Kidney epithelial cell (primary cell): ENCODE results near the gene CEACAM3. TPM values are rescaled to one million over a fixed set of nuclear protein-coding genes. Genes with fewer than 3 reads are reported as not detected.

Source experiments
- DNase-seq: peaks from one replicate; pipeline ENCODE4 v3.0.0-alpha.2; 2010; ENCODE audit warnings: low read depth
- H3K27me3 ChIP-seq: 2 replicates; pipeline ENCODE4 v1.6.0; 2011; ENCODE audit warnings: low read length; ENCODE audit not compliant: control insufficient read depth, insufficient read depth
- H3K36me3 ChIP-seq: 2 replicates; pipeline ENCODE4 v1.5.1; 2011; ENCODE audit warnings: low read length; ENCODE audit not compliant: control insufficient read depth, insufficient read depth
- H3K4me3 ChIP-seq: 2 replicates; pipeline ENCODE4 v1.5.1; 2011; ENCODE audit warnings: low read depth, mild to moderate bottlenecking, control low read depth, low read length
- total RNA-seq: library from RNA; depleted of rRNA; stranded (reverse); fragments of >200 nt; gene quantifications from 2 replicates; pipeline ENCODE4 v1.2.3, GENCODE V29; 2015
- TF ChIP-seq, protein P1 (sequence below): IDR thresholded peaks from 2 replicates; pipeline ENCODE4 v1.5.1; 2011; ENCODE audit warnings: mild to moderate bottlenecking, moderate library complexity, low read length, control low read depth, inconsistent platforms; ENCODE audit not compliant: insufficient read depth, poor library complexity, severe bottlenecking

Gene CEACAM3
- total RNA-seq, 1 donor from 2014 or later, result not detected

DNA sequence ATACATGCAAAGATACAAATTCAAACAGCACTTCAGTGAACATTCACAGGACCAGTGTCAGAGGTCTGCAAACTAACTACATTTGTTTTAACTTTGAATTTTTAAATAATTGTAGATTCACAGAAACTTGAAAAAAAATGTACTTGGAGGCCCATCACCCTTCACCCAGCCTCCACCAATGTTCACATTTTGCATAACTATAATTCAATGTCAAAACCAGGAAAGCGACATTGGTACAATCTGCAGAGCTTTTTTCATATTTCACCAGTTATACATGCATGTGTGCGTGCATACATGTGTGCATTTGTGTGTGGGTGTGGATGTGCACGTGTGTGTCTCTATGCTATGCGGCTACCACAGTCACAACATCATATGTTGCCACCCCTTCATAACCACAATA lies 18.9 kb downstream of the CEACAM3 start:
- Histone ChIP-seq H3K36me3 (no peaks in the 10 kb centered on the region), H3K27me3 (no peaks in the 10 kb centered on the region), H3K4me3 (no peak overlapping the region)
- DNase-seq, result no peak
- TF ChIP-seq, protein P1, sequence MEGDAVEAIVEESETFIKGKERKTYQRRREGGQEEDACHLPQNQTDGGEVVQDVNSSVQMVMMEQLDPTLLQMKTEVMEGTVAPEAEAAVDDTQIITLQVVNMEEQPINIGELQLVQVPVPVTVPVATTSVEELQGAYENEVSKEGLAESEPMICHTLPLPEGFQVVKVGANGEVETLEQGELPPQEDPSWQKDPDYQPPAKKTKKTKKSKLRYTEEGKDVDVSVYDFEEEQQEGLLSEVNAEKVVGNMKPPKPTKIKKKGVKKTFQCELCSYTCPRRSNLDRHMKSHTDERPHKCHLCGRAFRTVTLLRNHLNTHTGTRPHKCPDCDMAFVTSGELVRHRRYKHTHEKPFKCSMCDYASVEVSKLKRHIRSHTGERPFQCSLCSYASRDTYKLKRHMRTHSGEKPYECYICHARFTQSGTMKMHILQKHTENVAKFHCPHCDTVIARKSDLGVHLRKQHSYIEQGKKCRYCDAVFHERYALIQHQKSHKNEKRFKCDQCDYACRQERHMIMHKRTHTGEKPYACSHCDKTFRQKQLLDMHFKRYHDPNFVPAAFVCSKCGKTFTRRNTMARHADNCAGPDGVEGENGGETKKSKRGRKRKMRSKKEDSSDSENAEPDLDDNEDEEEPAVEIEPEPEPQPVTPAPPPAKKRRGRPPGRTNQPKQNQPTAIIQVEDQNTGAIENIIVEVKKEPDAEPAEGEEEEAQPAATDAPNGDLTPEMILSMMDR, result no peak

- no peak for DNase-seq
- Histone ChIP-seq H3K36me3 (no peaks in the 10 kb centered on the region), H3K4me3 (no peak overlapping the region), H3K27me3 (no peaks in the 10 kb centered on the region)
- TF ChIP-seq, protein P1, result no peak
Observed at GRCh38 chr19:41816761-41817160, 20.4 kb downstream of the CEACAM3 start.

GRCh38 chr19:41821003-41821735 lies 24.8 kb downstream of the CEACAM3 start:
- no peaks in the 10 kb centered on the region for H3K36me3 ChIP-seq
- DNase-seq, result no peak
- no peak overlapping the region for H3K4me3 ChIP-seq
- no peaks in the 10 kb centered on the region for H3K27me3 ChIP-seq
- TF ChIP-seq, protein P1, result peak; percentile 53

DNA sequence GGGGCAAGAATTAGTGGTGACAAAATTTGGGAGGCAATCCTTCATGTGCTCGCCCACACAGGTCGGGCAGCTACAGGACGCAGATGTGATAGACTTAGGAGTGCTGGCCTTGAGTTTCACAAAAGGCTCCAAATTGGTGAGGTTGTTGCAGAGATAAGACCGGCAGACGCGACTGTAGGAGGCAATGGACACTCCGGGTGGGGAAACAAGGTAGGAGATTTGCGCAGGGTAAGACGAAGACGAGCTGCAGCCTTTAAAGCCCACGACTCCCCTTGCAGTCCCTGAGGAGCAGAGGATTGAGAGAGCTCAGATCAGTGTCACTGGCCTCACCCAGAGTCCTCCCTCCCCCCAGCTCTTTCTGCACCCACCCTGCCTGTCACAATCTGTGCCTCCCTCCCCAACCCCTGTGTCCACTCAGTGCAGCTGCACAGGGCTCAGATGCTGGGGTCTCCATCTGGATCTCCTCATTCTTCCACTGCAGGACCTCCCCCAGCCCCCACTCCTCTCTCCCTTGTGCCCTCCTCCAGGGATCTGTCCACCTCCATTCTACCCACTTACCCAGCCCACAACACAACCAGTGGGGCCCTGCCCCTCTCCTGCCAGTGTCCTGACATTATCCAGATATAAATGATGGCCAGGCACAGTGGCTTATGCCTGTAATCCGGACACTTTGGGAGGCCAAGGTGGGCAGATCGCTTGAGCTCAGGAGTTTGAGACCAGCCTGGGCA lies 41.8 kb downstream of the CEACAM3 start:
- H3K27me3 ChIP-seq, result peaks cover 15% of the 10 kb centered on the region
- no peaks in the 10 kb centered on the region for H3K36me3 ChIP-seq
- TF ChIP-seq, protein P1, result no peak
- no peak for DNase-seq
- H3K4me3 ChIP-seq, result no peak overlapping the region

GRCh38 chr19:41839211-41839610 lies 42.8 kb downstream of the CEACAM3 start:
- H3K4me3 ChIP-seq, result no peak overlapping the region
- H3K36me3 ChIP-seq, result no peaks in the 10 kb centered on the region
- H3K27me3 ChIP-seq, result peaks cover 15% of the 10 kb centered on the region
- no peak for DNase-seq
- TF ChIP-seq, protein P1, result no peak

DNA sequence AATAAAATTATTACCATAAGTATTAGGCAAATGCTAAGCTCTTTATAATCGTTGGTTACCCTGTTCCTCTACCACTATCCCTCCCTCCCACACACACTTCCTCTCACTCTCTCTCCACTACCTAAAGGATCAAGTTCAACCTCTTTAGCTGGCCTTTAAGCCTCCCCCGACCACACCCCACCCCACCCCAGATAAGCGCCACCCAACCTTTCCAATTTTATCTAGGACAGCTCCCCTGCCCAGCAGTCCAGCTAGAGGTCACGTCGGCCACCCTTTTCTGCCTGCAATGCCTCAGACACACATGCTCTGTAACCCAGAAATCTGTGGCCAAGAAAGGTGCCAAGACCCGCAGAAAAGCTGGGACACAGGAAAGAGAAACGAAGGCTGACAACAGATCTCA lies 47.0 kb downstream of the CEACAM3 start:
- H3K4me3 ChIP-seq, result no peak overlapping the region
- TF ChIP-seq, protein P1, result no peak
- no peaks in the 10 kb centered on the region for H3K36me3 ChIP-seq
- peaks cover 6% of the 10 kb centered on the region for H3K27me3 ChIP-seq
- no peak for DNase-seq
